ENCODE data around the gene ST14.
"Not testable (repeated sequence)": the region's sequence is repeated elsewhere in the genome, so short reads cannot be mapped to it uniquely, and the experiment has no call there.

DNA sequence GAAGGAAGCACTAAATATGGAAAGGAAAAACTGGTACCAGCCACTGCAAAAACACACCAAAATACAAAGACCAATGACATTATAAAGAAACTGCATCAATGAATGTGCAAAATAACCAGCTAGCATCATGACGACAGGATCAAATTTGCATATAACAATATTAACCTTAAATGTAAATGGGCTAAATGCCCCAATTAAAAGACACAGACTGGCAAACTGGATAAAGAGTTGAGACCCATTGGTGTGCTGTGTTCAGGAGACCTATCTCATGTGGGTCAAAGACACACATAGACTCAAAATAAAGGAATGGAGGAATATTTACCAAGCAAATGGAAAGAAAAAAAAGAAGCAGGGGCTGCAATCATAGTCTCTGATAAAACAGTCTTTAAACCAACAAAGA, 92.2 kb downstream of the ST14 start:
- TF ChIP-seq, protein P1, sequence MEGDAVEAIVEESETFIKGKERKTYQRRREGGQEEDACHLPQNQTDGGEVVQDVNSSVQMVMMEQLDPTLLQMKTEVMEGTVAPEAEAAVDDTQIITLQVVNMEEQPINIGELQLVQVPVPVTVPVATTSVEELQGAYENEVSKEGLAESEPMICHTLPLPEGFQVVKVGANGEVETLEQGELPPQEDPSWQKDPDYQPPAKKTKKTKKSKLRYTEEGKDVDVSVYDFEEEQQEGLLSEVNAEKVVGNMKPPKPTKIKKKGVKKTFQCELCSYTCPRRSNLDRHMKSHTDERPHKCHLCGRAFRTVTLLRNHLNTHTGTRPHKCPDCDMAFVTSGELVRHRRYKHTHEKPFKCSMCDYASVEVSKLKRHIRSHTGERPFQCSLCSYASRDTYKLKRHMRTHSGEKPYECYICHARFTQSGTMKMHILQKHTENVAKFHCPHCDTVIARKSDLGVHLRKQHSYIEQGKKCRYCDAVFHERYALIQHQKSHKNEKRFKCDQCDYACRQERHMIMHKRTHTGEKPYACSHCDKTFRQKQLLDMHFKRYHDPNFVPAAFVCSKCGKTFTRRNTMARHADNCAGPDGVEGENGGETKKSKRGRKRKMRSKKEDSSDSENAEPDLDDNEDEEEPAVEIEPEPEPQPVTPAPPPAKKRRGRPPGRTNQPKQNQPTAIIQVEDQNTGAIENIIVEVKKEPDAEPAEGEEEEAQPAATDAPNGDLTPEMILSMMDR (IDR thresholded peaks at IDR 0.05): not testable (repeated sequence)
- not testable (repeated sequence) for TF ChIP-seq EZH2 (IDR thresholded peaks at IDR 0.05; ENCODE audit: borderline replicate concordance, insufficient read depth, low read depth, low read length, poor library complexity, severe bottlenecking)
